Cardiac muscle cell (in vitro differentiated cells and primary cell): Measurements from ENCODE around the gene HYAL4. TPM values are rescaled to one million over a fixed set of nuclear protein-coding genes. Genes with fewer than 3 reads are reported as not detected.
"Not testable (repeated sequence)": the region's sequence is repeated elsewhere in the genome, so short reads cannot be mapped to it uniquely, and the experiment has no call there.

Experiments
- DNase-seq, 2 donors: peaks; one replicate each; pipeline versions ENCODE4 v3.0.0 to v3.0.0-alpha.2; 2010 to 2017; ENCODE audit warnings: low read depth in 1 of 2, low spot score in 1 of 2
- H3K27ac ChIP-seq: fragments of 200-600 bp; sonication (generic); 2 replicates; pipeline ENCODE4 v1.5.1; 2016
- H3K27me3 ChIP-seq: fragments of 200-600 bp; sonication (generic); 2 replicates; pipeline ENCODE4 v1.6.0; 2016; ENCODE audit warnings: control low read depth
- H3K36me3 ChIP-seq: fragments of 200-600 bp; sonication (generic); 2 replicates; pipeline ENCODE4 v1.5.1; 2016; ENCODE audit warnings: control low read depth
- H3K4me1 ChIP-seq: fragments of 200-600 bp; sonication (generic); 2 replicates; pipeline ENCODE4 v1.8.1; 2017; ENCODE audit warnings: low read depth, mild to moderate bottlenecking, mixed run types
- H3K4me3 ChIP-seq: fragments of 200-600 bp; sonication (generic); 2 replicates; pipeline ENCODE4 v1.5.1; 2016; ENCODE audit warnings: mild to moderate bottlenecking
- H3K9me3 ChIP-seq: fragments of 200-600 bp; sonication (generic); 2 replicates; pipeline ENCODE4 v1.5.1; 2017; ENCODE audit warnings: low read depth, mild to moderate bottlenecking, control low read depth
- polyA plus RNA-seq: library from polyadenylated mRNA; unstranded; fragments of >200 nt; fragmentation: Nextera tagmentation; extraction: Ambion mirVana; gene quantifications from 2 replicates; pipeline ENCODE4 v1.2.1, GENCODE V29; 2016
- total RNA-seq: library from RNA; depleted of rRNA; stranded (reverse); fragments of >200 nt; gene quantifications from 2 replicates; pipeline ENCODE4 v1.2.3, GENCODE V29; 2016
- TF ChIP-seq, protein P1 (sequence below): IDR thresholded peaks from 2 replicates; pipeline ENCODE4 v1.5.1; 2012; ENCODE audit warnings: low read depth, mild to moderate bottlenecking, low read length

The HYAL4 gene
- total and polyA plus RNA-seq, 2 experiments from 2014 or later, result not detected

DNA sequence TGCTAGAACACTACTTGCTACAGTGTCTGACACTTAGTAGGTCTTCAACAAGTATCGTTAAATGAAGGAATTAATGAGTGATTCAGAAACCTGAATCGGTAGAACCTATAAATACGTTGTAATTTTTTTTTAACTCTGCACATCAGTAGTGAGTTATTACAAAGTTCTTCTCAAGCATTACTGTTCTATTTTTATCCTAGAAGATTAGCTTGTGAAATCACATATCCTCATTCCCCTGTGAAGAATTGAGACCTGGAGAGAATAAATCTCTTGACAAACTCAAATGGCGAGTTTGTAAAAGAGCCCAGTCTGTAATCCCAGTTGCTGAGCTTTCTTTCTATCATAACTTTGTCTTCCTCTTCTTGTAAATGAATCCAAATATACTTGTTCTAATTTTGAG lies 34.7 kb downstream of the HYAL4 start:
- no peak for DNase-seq
- peaks cover 9% of the 10 kb centered on the region for H3K4me1 ChIP-seq
- H3K27me3 ChIP-seq, result no peaks in the 10 kb centered on the region
- no peak overlapping the region for H3K27ac ChIP-seq
- H3K9me3 ChIP-seq, result no peaks in the 10 kb centered on the region
- no peak overlapping the region for H3K4me3 ChIP-seq
- no peaks in the 10 kb centered on the region for H3K36me3 ChIP-seq
- TF ChIP-seq, protein P1, sequence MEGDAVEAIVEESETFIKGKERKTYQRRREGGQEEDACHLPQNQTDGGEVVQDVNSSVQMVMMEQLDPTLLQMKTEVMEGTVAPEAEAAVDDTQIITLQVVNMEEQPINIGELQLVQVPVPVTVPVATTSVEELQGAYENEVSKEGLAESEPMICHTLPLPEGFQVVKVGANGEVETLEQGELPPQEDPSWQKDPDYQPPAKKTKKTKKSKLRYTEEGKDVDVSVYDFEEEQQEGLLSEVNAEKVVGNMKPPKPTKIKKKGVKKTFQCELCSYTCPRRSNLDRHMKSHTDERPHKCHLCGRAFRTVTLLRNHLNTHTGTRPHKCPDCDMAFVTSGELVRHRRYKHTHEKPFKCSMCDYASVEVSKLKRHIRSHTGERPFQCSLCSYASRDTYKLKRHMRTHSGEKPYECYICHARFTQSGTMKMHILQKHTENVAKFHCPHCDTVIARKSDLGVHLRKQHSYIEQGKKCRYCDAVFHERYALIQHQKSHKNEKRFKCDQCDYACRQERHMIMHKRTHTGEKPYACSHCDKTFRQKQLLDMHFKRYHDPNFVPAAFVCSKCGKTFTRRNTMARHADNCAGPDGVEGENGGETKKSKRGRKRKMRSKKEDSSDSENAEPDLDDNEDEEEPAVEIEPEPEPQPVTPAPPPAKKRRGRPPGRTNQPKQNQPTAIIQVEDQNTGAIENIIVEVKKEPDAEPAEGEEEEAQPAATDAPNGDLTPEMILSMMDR, result no peak

DNA sequence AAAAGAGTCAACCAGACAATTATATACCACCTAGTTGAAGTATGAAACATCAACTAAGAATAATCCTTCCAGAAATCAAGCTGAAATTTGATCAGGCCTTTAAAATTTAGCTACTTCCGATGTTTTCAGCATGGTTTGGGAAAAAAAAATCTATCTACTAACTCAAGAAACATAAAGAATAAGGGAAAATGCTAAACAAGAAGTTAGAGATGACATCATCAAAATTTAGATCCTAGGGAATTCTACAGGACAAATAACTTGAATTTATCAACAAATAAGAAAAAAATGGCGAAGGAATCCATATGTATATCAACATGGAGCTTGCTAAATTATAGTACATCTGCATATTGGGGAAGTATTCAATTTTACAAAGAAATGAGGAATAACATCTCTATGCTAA lies 36.3 kb downstream of the HYAL4 start:
- Histone ChIP-seq H3K27me3 (no peaks in the 10 kb centered on the region), H3K36me3 (no peaks in the 10 kb centered on the region), H3K9me3 (no peaks in the 10 kb centered on the region), H3K4me3 (no peak overlapping the region), H3K4me1 (peaks cover 9% of the 10 kb centered on the region), H3K27ac (no peak overlapping the region)
- DNase-seq, result no peak
- TF ChIP-seq, protein P1, result no peak

DNA sequence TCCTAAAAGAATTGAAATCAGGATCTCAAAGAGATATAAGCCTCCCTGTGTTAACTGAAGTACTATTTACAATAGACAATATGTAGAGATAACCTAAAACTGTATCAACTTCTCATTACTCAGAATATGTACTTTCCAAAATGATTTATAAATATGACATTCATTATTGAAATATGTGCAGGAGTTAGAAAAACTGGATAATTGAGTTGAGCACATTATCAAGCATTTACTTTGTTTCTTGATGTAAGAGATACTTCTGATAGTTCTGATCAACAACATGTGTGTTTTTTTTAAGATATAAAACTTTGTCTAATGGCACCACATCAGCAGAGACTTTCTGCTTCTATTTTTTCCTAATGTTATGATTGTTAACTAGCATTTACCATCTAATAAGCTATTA lies 38.2 kb downstream of the HYAL4 start:
- H3K36me3 ChIP-seq, result no peaks in the 10 kb centered on the region
- DNase-seq, result no peak
- H3K4me3 ChIP-seq, result no peak overlapping the region
- TF ChIP-seq, protein P1, result no peak
- no peaks in the 10 kb centered on the region for H3K9me3 ChIP-seq
- H3K4me1 ChIP-seq, result no peaks in the 10 kb centered on the region
- no peak overlapping the region for H3K27ac ChIP-seq
- H3K27me3 ChIP-seq, result no peaks in the 10 kb centered on the region

DNA sequence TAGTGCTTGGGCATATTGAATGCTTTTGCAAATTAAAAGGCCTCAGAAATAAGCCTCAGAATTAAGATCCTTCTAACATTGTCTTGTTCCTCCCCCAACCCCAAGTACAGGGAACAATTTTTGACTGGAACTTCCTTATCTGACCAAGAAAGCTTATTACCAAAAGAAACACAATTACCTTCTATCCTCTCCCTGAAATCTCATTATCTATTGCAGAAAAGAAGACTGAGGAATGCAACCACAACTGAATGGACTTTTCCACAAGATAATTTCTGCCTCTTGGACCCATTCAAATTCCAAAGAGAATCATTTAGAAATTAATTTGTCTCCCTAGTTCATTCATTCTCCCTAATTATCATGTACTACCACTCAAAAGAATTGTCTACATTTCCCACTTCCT lies 43.2 kb downstream of the HYAL4 start:
- TF ChIP-seq, protein P1, result no peak

DNA sequence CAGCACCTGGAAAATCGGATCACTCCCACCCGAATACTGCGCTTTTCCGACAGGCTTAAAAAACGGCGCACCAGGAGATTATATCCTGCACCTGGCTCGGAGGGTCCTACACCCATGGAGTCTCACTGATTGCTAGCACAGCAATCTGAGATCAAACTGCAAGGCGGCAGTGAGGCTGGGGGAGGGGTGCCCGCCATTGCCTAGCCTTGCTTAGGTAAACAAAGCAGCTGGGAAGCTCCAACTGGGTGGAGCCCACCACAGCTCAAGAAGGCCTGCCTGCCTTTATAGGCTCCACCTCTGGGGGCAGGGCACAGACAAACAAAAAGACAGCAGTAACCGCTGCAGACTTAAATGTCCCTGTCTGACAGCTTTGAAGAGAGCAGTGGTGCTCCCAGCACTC lies 49.8 kb downstream of the HYAL4 start:
- not testable (repeated sequence) for H3K36me3 ChIP-seq, H3K27ac ChIP-seq, H3K9me3 ChIP-seq, H3K4me1 ChIP-seq, DNase-seq, H3K4me3 ChIP-seq, H3K27me3 ChIP-seq

More for the DNA sequence above, 43.2 kb downstream of the HYAL4 start:
- Histone ChIP-seq H3K9me3 (no peaks in the 10 kb centered on the region), H3K4me1 (no peaks in the 10 kb centered on the region), H3K4me3 (no peak overlapping the region), H3K36me3 (no peaks in the 10 kb centered on the region), H3K27ac (no peak overlapping the region), H3K27me3 (no peaks in the 10 kb centered on the region)
- no peak for DNase-seq

DNA sequence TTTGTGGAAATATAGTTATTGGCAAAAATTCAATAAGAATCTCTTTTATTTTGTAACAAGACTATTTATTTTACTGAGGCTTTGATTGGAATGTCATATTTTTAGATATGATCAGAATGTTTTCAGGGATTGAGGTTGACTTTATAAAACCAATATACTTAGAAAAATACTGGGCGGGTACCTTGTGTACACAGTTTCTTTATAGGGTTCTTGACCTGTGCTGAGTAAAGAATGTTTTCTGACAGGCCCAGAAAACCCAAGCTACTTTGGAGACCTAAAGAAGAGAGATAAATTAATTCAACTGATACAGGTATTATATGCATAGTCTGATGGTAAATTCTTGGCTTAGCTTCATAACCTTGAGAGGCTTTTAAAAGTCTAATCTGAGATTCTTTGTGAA lies 56.1 kb downstream of the HYAL4 start:
- Histone ChIP-seq H3K27ac (no peak overlapping the region), H3K36me3 (no peaks in the 10 kb centered on the region), H3K27me3 (no peaks in the 10 kb centered on the region), H3K9me3 (no peaks in the 10 kb centered on the region), H3K4me1 (no peaks in the 10 kb centered on the region), H3K4me3 (no peak overlapping the region)
- DNase-seq, result no peak
- TF ChIP-seq, protein P1, result no peak
